Measurements from ENCODE around the gene MSL1.

The MSL1 gene

GRCh38 chr17:40105861-40106759 is 15.7 kb upstream of the MSL1 start:
- DNase-seq, result no peak

- no peak for DNase-seq
These were observed 14.8 kb upstream of the MSL1 start for GRCh38 chr17:40106760-40107521.

GRCh38 chr17:40107522-40108174 is 14.1 kb upstream of the MSL1 start:
- no peak for DNase-seq

GRCh38 chr17:40108970-40109824 is 12.6 kb upstream of the MSL1 start:
- no peak for DNase-seq

- DNase-seq, result no peak
These were observed 11.5 kb upstream of the MSL1 start for GRCh38 chr17:40110026-40110845.

GRCh38 chr17:40111221-40112128 is 10.3 kb upstream of the MSL1 start:
- peak; percentile 96 for DNase-seq

- no peak for DNase-seq
These were observed 9.5 kb upstream of the MSL1 start for GRCh38 chr17:40112191-40112711.

- no peak for DNase-seq
These were observed 9.1 kb upstream of the MSL1 start for GRCh38 chr17:40112718-40113109.

GRCh38 chr17:40113110-40113906 is 8.5 kb upstream of the MSL1 start:
- DNase-seq, result peak; percentile 94 to 96

- DNase-seq, result no peak
These were observed 7.9 kb upstream of the MSL1 start for GRCh38 chr17:40113907-40114245.

GRCh38 chr17:40115101-40115436 is 6.7 kb upstream of the MSL1 start:
- DNase-seq, result no peak

- DNase-seq, result peak in 1 of 2 experiments; percentile 38
These were observed 596 bp downstream of the MSL1 start for GRCh38 chr17:40122136-40122998.

GRCh38 chr17:40122999-40123810 is 1.4 kb downstream of the MSL1 start:
- peak; percentile 61 to 80 for DNase-seq

GRCh38 chr17:40123811-40124114 is 2.0 kb downstream of the MSL1 start:
- no peak for DNase-seq

- peak in 1 of 2 experiments; percentile 4 for DNase-seq
These were observed 2.7 kb downstream of the MSL1 start for GRCh38 chr17:40124279-40125141.

GRCh38 chr17:40129498-40129897 is 7.7 kb downstream of the MSL1 start:
- DNase-seq, result no peak

Measured in NCI-H524 (cell line).